Endometrial microvascular endothelial cells (primary cell): ENCODE measurements around the gene EDNRA. TPM values are rescaled to one million over a fixed set of nuclear protein-coding genes. Genes with fewer than 3 reads are reported as not detected.

ENCODE experiments used
- in situ Hi-C: cut with HindIII; loops from 2 replicates; pipeline ENCODE4 v1.10.0; 2017; ENCODE audit warnings: low sequenced_read_pairs, low pct_unique_long_range_greater_than_20kb; ENCODE audit errors: inconsistent ontology term
- total RNA-seq: library from RNA; depleted of rRNA; stranded (reverse); fragments of >200 nt; gene quantifications from one replicate; pipeline ENCODE4 v1.2.3, GENCODE V29; 2015; ENCODE audit errors: inconsistent ontology term

Gene EDNRA
- total RNA-seq, 1 donor from 2014 or later = 3.3 TPM

DNA sequence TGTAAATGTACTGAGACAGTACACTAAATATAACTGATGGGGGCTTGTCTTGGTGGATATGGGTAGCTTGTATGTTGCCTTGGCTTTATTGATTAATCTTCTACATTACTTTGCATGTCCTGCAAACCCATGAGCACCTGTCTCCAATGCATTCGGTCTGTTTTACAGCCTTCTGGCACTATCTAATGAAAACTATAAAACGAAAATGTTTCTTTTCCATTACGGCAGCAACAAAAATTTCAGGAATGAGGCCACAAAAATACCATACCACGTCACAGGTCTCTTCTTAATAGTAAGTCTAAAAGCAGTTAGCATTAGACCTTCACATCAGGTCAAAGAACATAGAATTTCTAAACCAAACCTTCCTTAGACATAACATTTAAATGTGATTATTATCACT, 49.8 kb downstream of the EDNRA start:
- in situ Hi-C loops = no loop called here

DNA sequence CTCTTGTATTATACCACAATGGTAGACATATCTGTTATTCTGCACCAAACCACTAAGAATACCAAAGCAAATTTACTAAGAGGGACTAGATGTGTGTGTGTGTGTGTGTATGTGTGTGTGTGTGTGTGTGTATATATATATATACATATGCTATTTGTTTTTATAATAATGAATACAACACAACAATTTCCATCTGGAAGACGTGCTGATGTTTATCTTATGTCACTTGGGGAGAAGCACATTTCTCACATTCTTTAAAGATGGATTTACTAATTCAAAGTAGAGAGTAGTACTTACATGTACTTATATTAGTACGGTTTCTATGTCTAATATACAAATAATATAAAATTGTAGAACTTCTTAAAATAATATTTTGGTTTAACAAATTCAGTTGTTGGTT, 52.0 kb downstream of the EDNRA start:
- in situ Hi-C loops = no loop called here

- in situ Hi-C loops = no loop called here
These were observed 52.4 kb downstream of the EDNRA start for GRCh38 chr4:147533331-147533730.

- in situ Hi-C loops = no loop called here
These were observed 54.2 kb downstream of the EDNRA start for GRCh38 chr4:147535124-147535523.

DNA sequence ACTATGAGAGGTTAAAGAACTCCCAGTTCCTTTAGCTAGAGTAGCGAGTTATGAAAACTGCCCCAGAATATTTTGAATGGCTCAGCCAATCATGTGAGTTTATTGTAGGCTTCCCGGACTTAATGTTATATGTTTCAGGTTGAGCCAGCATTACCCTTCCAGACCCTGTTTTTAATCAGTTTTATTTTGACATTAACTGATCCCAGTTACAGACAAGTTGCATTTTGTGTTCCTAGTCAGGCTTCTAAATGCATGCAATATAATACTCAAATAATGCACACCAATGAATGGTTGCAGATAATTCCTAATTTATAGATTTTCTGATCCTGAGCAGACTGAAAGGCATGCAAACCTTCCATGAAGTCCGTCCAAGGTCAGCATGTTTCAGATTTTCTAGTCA, 57.8 kb downstream of the EDNRA start:
- in situ Hi-C loops = no loop called here

DNA sequence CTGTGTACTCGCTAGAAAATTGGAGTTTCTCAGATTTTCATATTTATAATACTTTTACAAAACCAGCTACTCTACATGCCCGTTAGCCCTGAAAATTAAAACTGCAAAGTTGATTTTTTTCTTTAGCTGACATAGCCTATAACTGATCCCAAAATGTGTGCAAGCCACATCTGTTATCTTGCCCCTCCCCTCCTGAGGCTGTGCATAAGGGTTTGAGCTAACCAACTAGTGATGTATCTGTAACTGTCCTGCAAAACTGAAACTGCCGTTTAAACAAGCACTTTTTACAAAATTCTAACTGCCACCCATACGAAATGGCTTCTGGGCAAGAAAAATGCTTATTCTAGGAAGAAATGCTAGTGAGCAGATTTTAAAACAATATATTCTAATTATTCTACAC, 59.1 kb downstream of the EDNRA start:
- in situ Hi-C loops = no loop called here

- in situ Hi-C loops = no loop called here
These were observed 61.5 kb downstream of the EDNRA start for GRCh38 chr4:147542229-147542990.

- in situ Hi-C loops = no loop called here
These were observed 62.1 kb downstream of the EDNRA start for GRCh38 chr4:147543034-147543433.

GRCh38 chr4:147546349-147546748, 65.5 kb downstream of the EDNRA start:
- in situ Hi-C loops = no loop called here

DNA sequence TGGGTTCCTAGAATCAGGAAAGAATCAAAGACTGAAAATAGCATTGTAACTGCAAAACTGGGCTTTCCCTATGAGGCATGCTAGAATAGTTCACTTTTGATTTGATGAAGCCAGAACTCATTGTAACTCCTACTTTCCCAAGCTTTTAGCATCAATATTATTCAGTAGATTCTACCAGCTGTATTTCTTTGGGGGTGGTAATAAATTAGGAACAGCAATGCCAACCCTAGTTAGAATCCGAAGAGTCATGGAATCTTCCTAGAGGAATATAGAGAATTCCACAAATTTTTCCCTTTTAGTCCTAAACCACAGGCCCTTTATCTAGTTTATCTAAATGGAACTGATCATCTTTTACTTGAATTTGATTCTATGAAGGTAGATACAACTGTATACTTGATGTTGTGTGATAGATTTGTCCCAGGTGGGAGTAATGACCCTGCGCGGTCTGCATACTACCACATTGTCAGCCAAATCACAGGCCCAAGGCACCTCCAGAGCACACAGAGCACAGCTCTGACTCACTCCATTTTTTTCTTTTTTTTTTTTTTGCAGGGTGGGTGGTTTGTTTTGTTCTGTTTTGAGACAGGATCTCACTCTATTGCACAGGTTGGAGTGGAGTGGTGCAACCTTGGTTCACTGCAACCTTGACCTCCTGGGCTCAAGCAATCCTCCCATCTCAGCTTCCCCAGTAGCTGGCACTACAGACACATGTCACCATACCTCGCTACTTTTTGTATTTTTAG, 66.6 kb downstream of the EDNRA start:
- in situ Hi-C loops = no loop called here

GRCh38 chr4:147548256-147548655, 67.4 kb downstream of the EDNRA start:
- in situ Hi-C loops = no loop called here

DNA sequence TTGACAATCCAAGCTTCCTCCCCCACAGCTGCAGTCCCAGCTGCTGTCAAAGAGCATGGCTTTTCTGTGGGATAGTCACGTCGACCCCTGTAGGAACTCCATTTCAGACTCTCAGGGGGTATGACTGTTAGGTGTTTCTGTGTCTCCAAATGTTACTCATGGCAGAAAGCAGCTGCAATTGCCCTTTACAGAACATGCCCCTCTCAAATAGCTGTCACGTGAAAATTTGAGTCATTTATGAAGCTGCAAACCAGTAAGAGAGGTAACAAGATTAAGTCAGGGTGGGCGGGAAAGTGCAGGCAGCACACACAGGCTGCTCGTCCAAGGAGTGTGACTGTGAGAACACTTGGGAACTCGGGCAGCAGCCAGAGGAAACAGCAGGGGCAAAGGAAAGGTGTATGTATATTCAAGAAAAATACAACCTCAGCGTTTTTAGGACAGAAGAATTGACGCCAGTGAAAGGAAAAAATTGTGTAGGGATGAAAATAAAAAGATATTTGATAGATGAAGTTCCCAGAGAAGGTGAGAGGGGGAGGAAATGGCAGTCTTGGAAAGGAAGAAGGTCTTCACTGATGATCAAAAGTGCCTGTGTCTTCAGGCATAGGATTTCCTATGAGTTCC, 69.8 kb downstream of the EDNRA start:
- in situ Hi-C loops = no loop called here

- in situ Hi-C loops = no loop called here
These were observed 79.7 kb downstream of the EDNRA start for GRCh38 chr4:147560625-147561024.

GRCh38 chr4:147566762-147567161, 85.9 kb downstream of the EDNRA start:
- in situ Hi-C loops = no loop called here

GRCh38 chr4:147567276-147567675, 86.4 kb downstream of the EDNRA start:
- in situ Hi-C loops = no loop called here

DNA sequence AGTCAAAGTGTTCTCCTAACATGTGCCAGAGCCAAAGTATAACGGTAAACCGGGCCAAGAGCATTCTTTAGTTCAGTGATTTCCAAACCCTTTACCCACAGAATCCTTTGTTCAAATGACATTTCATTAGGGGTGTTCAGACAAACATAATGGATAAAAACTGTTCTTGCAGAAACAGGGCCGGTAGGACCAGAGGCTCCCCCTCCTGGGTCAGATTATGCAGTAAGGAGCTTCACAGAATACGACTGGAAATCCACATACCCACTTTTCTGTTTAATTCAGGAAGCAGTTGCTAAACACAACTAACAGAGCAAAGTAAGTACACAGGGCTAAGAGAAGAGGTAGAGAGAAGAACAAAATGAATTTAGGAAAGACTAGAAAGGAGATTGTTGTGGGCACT, 89.7 kb downstream of the EDNRA start:
- in situ Hi-C loops = no loop called here

DNA sequence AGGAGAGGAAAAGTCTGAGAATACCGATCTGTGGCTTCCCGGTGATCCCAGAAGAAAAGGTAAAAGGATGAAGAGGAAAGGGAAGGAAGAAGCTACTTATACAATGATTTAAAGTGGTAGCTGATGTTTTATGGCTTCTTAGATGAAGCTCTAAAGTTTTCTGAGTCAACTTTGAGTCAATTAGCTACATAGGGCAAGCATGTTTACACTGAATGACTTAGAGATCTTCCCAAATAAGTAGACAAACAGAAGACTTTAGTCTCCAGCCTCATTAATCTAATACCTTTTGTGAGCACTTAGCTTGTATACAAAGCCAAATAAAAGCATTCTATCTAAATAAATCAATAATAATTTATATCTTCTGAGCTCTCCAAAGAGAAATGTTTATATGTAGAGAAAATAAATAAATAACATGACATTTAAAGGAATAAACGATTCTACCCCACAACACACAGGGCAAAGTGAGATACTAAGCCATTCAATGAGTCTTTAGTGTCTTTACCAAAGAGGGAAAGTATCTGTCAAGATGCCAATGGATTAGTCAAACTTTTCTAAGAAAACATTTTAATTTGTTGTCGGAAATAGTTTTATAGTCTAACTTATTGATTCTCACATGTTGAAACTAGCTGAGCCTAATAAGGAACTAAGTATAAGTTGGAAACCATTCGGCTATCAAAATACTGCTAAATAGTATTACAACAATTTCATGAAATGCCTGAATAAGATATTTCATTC, 90.3 kb downstream of the EDNRA start:
- in situ Hi-C loops = no loop called here

- in situ Hi-C loops = no loop called here
These were observed 95.2 kb downstream of the EDNRA start for GRCh38 chr4:147576084-147576483.

DNA sequence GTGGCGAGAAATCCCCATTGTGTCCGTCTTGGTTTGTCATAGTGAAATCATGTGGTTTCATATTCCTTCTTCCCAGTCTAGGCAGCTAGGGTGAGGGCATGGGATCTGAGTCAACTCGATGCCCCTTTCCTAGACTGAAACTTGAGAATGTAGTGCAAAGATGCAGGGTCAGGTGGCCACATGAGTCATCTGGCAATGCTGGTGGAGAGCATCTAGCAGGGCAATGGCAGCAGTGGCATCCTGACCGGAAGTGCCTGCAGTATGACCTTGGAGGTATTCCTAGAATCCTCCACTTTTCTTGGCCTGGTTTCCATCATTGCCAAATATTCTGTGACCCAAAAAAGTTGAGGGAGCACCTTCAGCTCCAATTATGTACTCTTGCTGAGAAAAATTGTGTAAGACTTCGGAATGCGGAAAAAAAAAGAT, 97.2 kb downstream of the EDNRA start:
- in situ Hi-C loops = no loop called here
